RWPE1 (cell line): ENCODE results near the gene NCKAP5.
A peak's percentile ranks its signal among the peaks of the same experiment; 100 is the strongest.

Experiments
- CTCF ChIA-PET: fragments of 350-600 bp; sonication (Branson Sonifier 250); formaldehyde crosslinking; extraction: SDS; loops from one replicate; lab custom pipeline; 2021; lab: Yijun Ruan, JAX
- POLR2A ChIA-PET: fragments of 400-600 bp; formaldehyde crosslinking; extraction: SDS; loops from one replicate; lab custom pipeline; 2020; ENCODE audit warnings: antibody characterized with exemption; ENCODE audit not compliant: low non-redundant PET; lab: Yijun Ruan, JAX
- DNase-seq: peaks from one replicate; pipeline ENCODE4 v3.0.0; 2012; ENCODE audit warnings: low spot score
- H3K27ac ChIP-seq: fragments of 450-650 bp; 2 replicates; pipeline ENCODE4 v1.5.1; 2017
- CTCF ChIP-seq: fragments of 450-650 bp; conservative IDR thresholded peaks from 2 replicates; pipeline ENCODE4 v1.5.1; 2017; ENCODE audit warnings: low read depth, mild to moderate bottlenecking

NCKAP5 gene

DNA sequence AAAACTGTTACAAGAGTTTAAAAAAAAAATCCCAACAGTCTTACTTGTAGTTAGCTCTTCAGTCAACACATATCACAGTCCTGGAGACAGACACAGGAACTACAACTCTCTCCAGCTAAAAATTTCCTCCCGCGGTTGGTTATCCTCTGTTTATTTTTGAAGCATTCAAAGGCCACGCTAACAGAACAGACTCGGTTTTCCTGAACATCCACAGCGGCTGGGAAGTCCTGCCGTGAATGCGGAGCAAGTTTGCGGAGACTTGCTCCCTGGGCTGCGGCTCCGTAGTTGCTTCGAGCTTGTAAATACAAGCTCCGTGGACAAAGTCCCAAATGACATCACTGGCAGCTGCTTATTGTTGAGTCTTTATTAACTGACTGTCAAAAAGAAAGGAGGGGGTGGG, at the start of gene NCKAP5:
NCKAP5 (minus strand) TSS at position 292 of the 400 bp plus-strand sequence. CDS start 50,937 bp downstream, outside the sequence.
- no peak for TF ChIP-seq CTCF
- no peak for DNase-seq
- H3K27ac ChIP-seq, result peak within 1 kb of the TSS; percentile 58
- POLR2A ChIA-PET, result no interaction called here
- CTCF ChIA-PET, result interaction anchor here (0.6 kb wide), 1 partner anchor 271 kb away, joined by 3 read pairs; no protein-coding TSS in a partner anchor

GRCh38 chr2:133609664-133610063, 41.4 kb upstream of the NCKAP5 start:
- CTCF ChIA-PET, result interaction anchor here (0.6 to 1.4 kb wide), 3 partner anchors 32 to 180 kb away, joined by 3 to 5 read pairs (median 4); no protein-coding TSS in a partner anchor
- no peak for TF ChIP-seq CTCF
- H3K27ac ChIP-seq, result no peak overlapping the region
- POLR2A ChIA-PET, result no interaction called here
- no peak for DNase-seq

DNA sequence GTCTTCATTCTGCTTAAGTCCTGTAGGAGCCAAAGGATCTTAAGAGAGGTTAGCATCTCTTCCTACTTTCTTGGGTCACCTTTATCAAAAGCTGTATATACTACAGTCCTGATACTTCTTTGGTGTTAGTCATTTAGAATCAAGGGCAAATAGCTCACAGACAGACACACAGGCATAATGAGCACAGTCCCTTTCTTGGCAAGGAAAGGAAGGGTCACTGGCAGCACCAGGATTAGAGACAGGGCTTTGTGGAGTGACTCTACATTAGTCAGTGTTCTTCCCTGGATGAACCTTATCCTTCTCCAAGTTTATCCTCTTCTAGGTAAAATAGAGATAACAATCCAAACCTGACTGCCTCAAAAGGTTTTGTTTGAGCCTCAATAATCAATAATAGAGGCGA, 40.0 kb upstream of the NCKAP5 start:
- ChIA-PET POLR2A (no interaction called here), CTCF (no interaction called here)
- no peak for TF ChIP-seq CTCF
- no peak overlapping the region for H3K27ac ChIP-seq
- no peak for DNase-seq

GRCh38 chr2:133607679-133608078, 39.4 kb upstream of the NCKAP5 start:
- DNase-seq, result no peak
- no peak for TF ChIP-seq CTCF
- POLR2A ChIA-PET, result no interaction called here
- CTCF ChIA-PET, result interaction anchor here (0.8 kb wide), 1 partner anchor 104 kb away, joined by 3 read pairs; no protein-coding TSS in a partner anchor
- no peak overlapping the region for H3K27ac ChIP-seq

DNA sequence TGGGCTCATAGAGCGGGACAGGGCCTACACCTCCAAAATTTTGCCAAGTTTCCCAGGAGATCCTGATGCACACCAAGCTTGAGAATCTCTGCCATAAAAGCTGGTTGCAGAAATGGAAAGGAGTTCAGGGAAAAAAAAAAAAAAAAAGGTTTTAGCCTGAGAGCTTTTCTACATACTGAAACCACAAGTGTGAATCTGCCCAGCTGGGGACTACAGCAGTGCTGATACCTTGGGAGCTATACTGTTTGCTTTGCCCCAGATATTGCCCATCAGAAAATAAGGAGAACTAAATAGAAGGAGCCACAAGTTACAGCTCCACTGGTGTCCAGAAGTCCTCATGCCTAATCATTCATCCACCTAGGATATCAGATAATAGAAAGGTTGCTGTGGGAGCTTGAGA, 38.4 kb upstream of the NCKAP5 start:
- no peak overlapping the region for H3K27ac ChIP-seq
- POLR2A ChIA-PET, result no interaction called here
- CTCF ChIA-PET, result interaction anchor here (0.7 kb wide), 1 partner anchor 35 kb away, joined by 3 read pairs; no protein-coding TSS in a partner anchor
- DNase-seq, result no peak
- TF ChIP-seq CTCF, result no peak

DNA sequence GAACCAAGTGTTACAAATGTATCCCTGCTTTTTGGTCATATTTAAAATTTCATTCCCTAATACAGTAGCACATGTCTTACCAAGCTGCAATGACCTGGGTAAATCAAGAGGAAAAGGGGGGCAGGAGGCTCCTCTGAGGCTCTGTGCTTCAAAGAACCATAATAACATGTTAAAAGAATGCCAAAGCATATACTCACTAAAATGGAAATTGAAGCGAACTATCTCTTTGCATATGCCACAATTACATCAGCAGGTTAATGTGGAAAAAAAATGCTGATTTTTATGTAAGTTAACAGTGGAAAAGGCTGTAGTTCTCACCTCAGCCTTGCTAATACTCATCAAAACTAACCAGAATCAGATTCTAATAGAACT, 37.5 kb upstream of the NCKAP5 start:
- no peak for DNase-seq
- no peak for TF ChIP-seq CTCF
- ChIA-PET CTCF (no interaction called here), POLR2A (no interaction called here)
- no peak overlapping the region for H3K27ac ChIP-seq
